HG02798 (cell line): ENCODE results near the gene SLC35F3.

Experiments used
- ATAC-seq: cut with Tn5 transposase; IDR thresholded peaks from one replicate; pipeline ENCODE4 v1.9.1; 2021; ENCODE audit warnings: mild to moderate bottlenecking; ENCODE audit not compliant: unreplicated experiment, poor library complexity

The SLC35F3 gene

GRCh38 chr1:234371414-234371813 lies 466.9 kb downstream of the SLC35F3 start:
- ATAC-seq, result no peak

- no peak for ATAC-seq
Observed at GRCh38 chr1:234372011-234372757, 467.7 kb downstream of the SLC35F3 start.

GRCh38 chr1:234373064-234373958 lies 468.8 kb downstream of the SLC35F3 start, which contains the start of gene COA6:
Gene COA6, plus strand, starts transcription at chr1:234373456. Its CDS starts 11 bp downstream, at chr1:234373467.
- peak; percentile 92 for ATAC-seq

- peak; percentile 27 for ATAC-seq
Observed at GRCh38 chr1:234373959-234374254, 469.4 kb downstream of the SLC35F3 start.
